OCI-LY7 (cell line): ENCODE data around the gene TNFRSF8. TPM values are rescaled to one million over a fixed set of nuclear protein-coding genes. Genes with fewer than 3 reads are reported as not detected.

Experiments
- BruUV-seq: library from RNA; stranded (reverse); fragments of 400-500 nt; replicated peaks from 2 replicates; lab custom pipeline; 2021; lab: Mats Ljungman, UMichigan
- CTCF ChIA-PET: fragments of 300-600 bp; sonication (Branson Sonifier 250); formaldehyde crosslinking; loops from one replicate; lab custom pipeline; 2022; ENCODE audit warnings: antibody characterized with exemption; ENCODE audit not compliant: unreplicated experiment; lab: Charles Lee
- POLR2A ChIA-PET: fragments of 300-600 bp; sonication (Branson Sonifier 250); formaldehyde crosslinking; loops from one replicate; lab custom pipeline; 2022; ENCODE audit warnings: antibody characterized with exemption; lab: Charles Lee
- DNase-seq: peaks from one replicate; pipeline ENCODE4 v3.0.0-alpha.2; 2015; ENCODE audit warnings: low spot score
- H2AFZ ChIP-seq: fragments of 200-600 bp; sonication (generic), shearing (Covaris generic); 2 replicates; pipeline ENCODE4 v1.6.1; 2014; ENCODE audit warnings: mild to moderate bottlenecking, antibody characterized with exemption, low read length, moderate library complexity
- H3K27ac ChIP-seq: fragments of 200-600 bp; sonication (generic); 2 replicates; pipeline ENCODE4 v1.5.1; 2014; ENCODE audit warnings: mixed run types, low read depth, mild to moderate bottlenecking, moderate library complexity, low read length, inconsistent platforms; ENCODE audit not compliant: poor library complexity, severe bottlenecking
- H3K36me3 ChIP-seq: fragments of 200-600 bp; sonication (generic); 2 replicates; pipeline ENCODE4 v1.6.1; 2014; ENCODE audit warnings: mild to moderate bottlenecking, antibody characterized with exemption, low read length, moderate library complexity, mixed read lengths; ENCODE audit not compliant: insufficient read depth
- H3K4me1 ChIP-seq: fragments of 200-600 bp; sonication (generic); 2 replicates; pipeline ENCODE4 v1.5.1; 2014; ENCODE audit warnings: mild to moderate bottlenecking, low read length; ENCODE audit not compliant: insufficient read depth, poor library complexity, severe bottlenecking
- H3K4me2 ChIP-seq: fragments of 200-600 bp; sonication (generic); 2 replicates; pipeline ENCODE4 v1.6.1; 2014; ENCODE audit warnings: mild to moderate bottlenecking, low read length
- H3K4me3 ChIP-seq: fragments of 200-600 bp; sonication (generic); 2 replicates; pipeline ENCODE4 v1.5.1; 2014; ENCODE audit warnings: mild to moderate bottlenecking, low read depth, low read length; ENCODE audit not compliant: poor library complexity, severe bottlenecking
- H3K79me2 ChIP-seq: fragments of 200-600 bp; sonication (generic); 2 replicates; pipeline ENCODE4 v1.6.1; 2016; ENCODE audit warnings: low read depth, mild to moderate bottlenecking, low read length, moderate library complexity, mixed read lengths; ENCODE audit not compliant: insufficient read depth
- H3K9me2 ChIP-seq: fragments of 200-600 bp; sonication (generic); 2 replicates; pipeline ENCODE4 v1.6.1; 2016; ENCODE audit warnings: mild to moderate bottlenecking, low read length, mixed read lengths; ENCODE audit not compliant: insufficient read depth
- H3K9me3 ChIP-seq: fragments of 200-600 bp; sonication (generic); 2 replicates; pipeline ENCODE4 v1.6.1; 2014; ENCODE audit warnings: mild to moderate bottlenecking, mixed run types, low read length, mixed read lengths
- H4K20me1 ChIP-seq: fragments of 200-600 bp; sonication (generic); 2 replicates; pipeline ENCODE4 v1.6.1; 2014; ENCODE audit warnings: mild to moderate bottlenecking, antibody characterized with exemption, low read length, moderate library complexity, mixed read lengths; ENCODE audit not compliant: insufficient read depth
- EZH2phosphoT487 ChIP-seq: fragments of 200-600 bp; sonication (generic); IDR thresholded peaks from 2 replicates; pipeline ENCODE4 v1.6.1; 2018; ENCODE audit warnings: low read depth, borderline replicate concordance, mild to moderate bottlenecking, mixed run types, antibody characterized with exemption, low read length, moderate library complexity, mixed read lengths
- intact Hi-C: fragments of 100-400 bp; cut with micrococcal nuclease; formaldehyde crosslinking; loops from one replicate; pipeline ENCODE4 v1.10.0; 2022; ENCODE audit not compliant: unreplicated experiment
- total RNA-seq, 2 experiments: library from RNA; depleted of rRNA in 1 of 2; stranded (reverse); fragments of >200 nt in 1 of 2; shearing (Covaris generic) in 1 of 2; gene quantifications; 2 replicates each; pipeline ENCODE4 v1.2.3, GENCODE V29; 2014 to 2022
- TF ChIP-seq, protein P1 (sequence below): fragments of 200-600 bp; sonication (generic); conservative IDR thresholded peaks from 2 replicates; pipeline ENCODE4 v1.5.1; 2014; ENCODE audit warnings: mild to moderate bottlenecking, antibody characterized with exemption, low read length, moderate library complexity, mixed read lengths

Gene TNFRSF8
- total RNA-seq, 2 experiments from 2014 or later = 0.29 TPM; not detected in 1

DNA sequence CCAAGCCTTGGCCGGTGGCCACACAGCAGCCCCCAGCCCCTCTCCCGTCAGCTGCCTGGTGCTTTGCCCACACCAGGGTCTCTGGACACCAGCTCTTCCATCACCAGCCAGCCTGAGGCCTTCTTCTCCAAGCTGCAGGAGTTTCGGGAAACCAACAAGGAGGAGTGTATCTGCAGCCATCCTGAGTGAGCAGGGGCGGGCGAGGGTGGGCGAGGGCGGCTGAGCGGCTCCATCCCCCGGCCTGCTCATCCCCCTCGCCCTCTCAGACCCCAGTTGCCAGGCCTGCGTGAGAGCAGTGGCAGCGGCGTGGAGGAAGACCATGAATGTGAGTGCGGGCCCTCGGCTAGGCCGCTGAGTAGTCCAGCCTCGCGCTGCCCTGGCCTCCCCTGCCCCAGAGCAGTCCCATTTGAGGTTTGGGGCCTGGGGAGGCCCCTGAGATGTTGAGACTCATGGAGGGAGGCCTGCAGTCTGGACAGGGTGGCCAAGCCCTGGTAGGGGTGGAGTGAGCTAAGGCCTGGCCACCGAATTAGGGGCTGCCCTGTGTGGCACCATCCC, 34.1 kb upstream of the TNFRSF8 start:
- intact Hi-C loops = no loop called here
- no peak for TF ChIP-seq EZH2phosphoT487
- TF ChIP-seq, protein P1, sequence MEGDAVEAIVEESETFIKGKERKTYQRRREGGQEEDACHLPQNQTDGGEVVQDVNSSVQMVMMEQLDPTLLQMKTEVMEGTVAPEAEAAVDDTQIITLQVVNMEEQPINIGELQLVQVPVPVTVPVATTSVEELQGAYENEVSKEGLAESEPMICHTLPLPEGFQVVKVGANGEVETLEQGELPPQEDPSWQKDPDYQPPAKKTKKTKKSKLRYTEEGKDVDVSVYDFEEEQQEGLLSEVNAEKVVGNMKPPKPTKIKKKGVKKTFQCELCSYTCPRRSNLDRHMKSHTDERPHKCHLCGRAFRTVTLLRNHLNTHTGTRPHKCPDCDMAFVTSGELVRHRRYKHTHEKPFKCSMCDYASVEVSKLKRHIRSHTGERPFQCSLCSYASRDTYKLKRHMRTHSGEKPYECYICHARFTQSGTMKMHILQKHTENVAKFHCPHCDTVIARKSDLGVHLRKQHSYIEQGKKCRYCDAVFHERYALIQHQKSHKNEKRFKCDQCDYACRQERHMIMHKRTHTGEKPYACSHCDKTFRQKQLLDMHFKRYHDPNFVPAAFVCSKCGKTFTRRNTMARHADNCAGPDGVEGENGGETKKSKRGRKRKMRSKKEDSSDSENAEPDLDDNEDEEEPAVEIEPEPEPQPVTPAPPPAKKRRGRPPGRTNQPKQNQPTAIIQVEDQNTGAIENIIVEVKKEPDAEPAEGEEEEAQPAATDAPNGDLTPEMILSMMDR = no peak
- no peak overlapping the region for H3K4me2 ChIP-seq
- BruUV-seq = no TSS peak
- DNase-seq = no peak
- ChIA-PET POLR2A (interaction anchor here (0.5 to 0.9 kb wide), 2 partner anchors 10 to 537 kb away, joined by 3 to 4 read pairs; partner anchors contain the start of gene MIIP), CTCF (no interaction called here)
- no peaks in the 10 kb centered on the region for H3K9me3 ChIP-seq
- no peak overlapping the region for H2AFZ ChIP-seq
- H3K9me2 ChIP-seq = no peaks in the 10 kb centered on the region
- peaks cover 42% of the 10 kb centered on the region for H3K36me3 ChIP-seq
- H4K20me1 ChIP-seq = no peaks in the 10 kb centered on the region
- no peak overlapping the region for H3K4me3 ChIP-seq
- H3K4me1 ChIP-seq = peaks cover 11% of the 10 kb centered on the region
- no peaks in the 10 kb centered on the region for H3K79me2 ChIP-seq
- no peak overlapping the region for H3K27ac ChIP-seq

DNA sequence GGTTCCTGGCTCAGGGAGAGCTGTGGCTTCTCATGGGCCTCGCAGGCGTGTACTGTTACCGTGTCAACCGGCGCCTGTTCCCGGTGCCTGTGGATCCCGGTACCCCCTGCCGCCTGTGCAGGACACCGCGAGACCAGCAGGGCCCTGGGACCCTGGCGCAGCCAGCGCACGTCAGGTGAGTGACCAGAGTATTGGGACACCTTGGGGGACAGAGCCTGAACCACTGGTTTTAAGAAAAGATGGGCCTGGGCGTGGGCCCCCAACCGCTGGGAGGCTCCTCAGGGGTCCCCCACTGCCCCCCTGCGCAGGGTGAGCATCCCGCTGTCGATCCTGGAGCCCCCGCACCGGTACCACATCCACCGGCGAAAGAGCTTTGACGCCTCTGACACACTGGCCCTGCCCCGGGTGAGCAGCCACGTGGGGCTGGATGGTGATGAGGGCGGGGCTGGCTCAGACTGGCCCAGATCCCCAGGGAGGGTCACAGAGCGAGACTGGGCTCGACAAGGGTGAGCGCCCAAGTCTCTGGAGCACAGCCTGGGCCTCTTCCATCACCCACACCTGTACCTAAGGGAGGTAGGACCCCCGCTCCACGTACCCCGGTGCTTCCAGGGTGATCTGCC, 33.3 kb upstream of the TNFRSF8 start:
- no peaks in the 10 kb centered on the region for H3K9me3 ChIP-seq
- H3K4me2 ChIP-seq = no peak overlapping the region
- no peak for DNase-seq
- no peaks in the 10 kb centered on the region for H3K9me2 ChIP-seq
- no TSS peak for BruUV-seq
- no peaks in the 10 kb centered on the region for H3K79me2 ChIP-seq
- no peak overlapping the region for H3K4me3 ChIP-seq
- POLR2A ChIA-PET = interaction anchor here (0.5 to 0.9 kb wide), 2 partner anchors 10 to 538 kb away, joined by 3 to 4 read pairs; partner anchors contain the start of gene MIIP
- no peak overlapping the region for H2AFZ ChIP-seq
- CTCF ChIA-PET = no interaction called here
- TF ChIP-seq, protein P1 = no peak
- TF ChIP-seq EZH2phosphoT487 = no peak
- peaks cover 11% of the 10 kb centered on the region for H3K4me1 ChIP-seq
- intact Hi-C loops = no loop called here
- no peaks in the 10 kb centered on the region for H4K20me1 ChIP-seq
- no peak overlapping the region for H3K27ac ChIP-seq
- peaks cover 37% of the 10 kb centered on the region for H3K36me3 ChIP-seq
